ENCODE results near the gene PTPRM.

GRCh38 chr18:8375249-8375648, 808.1 kb downstream of the PTPRM start:
- TF ChIP-seq CTCF (IDR thresholded peaks at IDR 0.05) (no peak), POLR2A (IDR thresholded peaks at IDR 0.05; ENCODE audit: low read length) (no peak), MYC (IDR thresholded peaks at IDR 0.05; ENCODE audit: borderline replicate concordance, low read length) (no peak), ELK1 (IDR thresholded peaks at IDR 0.05; ENCODE audit: low read depth, low read length) (no peak), USF2 (IDR thresholded peaks at IDR 0.05) (no peak), NFE2L2 (conservative IDR thresholded peaks at IDR 0.05; ENCODE audit: low read length) (no peak)
